Esophagus squamous epithelium (tissue), 4 donors: Measurements from ENCODE around the gene B4GALNT4.
"Not testable (repeated sequence)": the region's sequence is repeated elsewhere in the genome, so short reads cannot be mapped to it uniquely, and the experiment has no call there.

Experiments
- POLR2A ChIP-seq, 4 donors: fragments of 450-650 bp; IDR thresholded peaks; one replicate each; pipeline ENCODE4 v1.6.1; 2017; ENCODE audit warnings: antibody characterized with exemption in 4 of 4, mild to moderate bottlenecking in 4 of 4, moderate library complexity in 3 of 4
- TF ChIP-seq, protein P1 (sequence below), 6 experiments: fragments of 450-650 bp in 4 of 6; fragments of 200-600 bp in 2 of 6; sonication (generic) in 2 of 6; IDR thresholded peaks; one replicate each; pipeline ENCODE4 v1.5.1; 2016 to 2019; ENCODE audit warnings: antibody characterized with exemption in 6 of 6, mild to moderate bottlenecking in 4 of 6, moderate library complexity in 4 of 6

DNA sequence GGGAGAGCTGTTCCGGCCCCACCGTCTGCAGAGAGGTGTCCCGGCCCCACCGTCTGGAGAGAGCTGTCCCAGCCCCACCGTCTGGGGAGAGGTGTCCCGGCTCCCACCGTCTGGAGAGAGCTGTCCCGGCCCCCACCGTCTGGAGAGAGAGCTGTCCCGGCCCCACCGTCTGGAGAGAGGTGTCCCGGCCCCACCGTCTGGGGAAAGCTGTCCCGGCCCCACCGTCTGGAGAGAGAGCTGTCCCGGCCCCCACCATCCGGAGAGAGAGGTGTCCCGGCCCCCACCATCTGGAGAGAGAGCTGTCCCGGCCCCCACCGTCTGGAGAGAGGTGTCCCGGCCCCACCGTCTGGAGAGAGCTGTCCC, 5.9 kb upstream of the B4GALNT4 start:
- TF ChIP-seq POLR2A (IDR thresholded peaks at IDR 0.05), result not testable (repeated sequence)
- TF ChIP-seq, protein P1, sequence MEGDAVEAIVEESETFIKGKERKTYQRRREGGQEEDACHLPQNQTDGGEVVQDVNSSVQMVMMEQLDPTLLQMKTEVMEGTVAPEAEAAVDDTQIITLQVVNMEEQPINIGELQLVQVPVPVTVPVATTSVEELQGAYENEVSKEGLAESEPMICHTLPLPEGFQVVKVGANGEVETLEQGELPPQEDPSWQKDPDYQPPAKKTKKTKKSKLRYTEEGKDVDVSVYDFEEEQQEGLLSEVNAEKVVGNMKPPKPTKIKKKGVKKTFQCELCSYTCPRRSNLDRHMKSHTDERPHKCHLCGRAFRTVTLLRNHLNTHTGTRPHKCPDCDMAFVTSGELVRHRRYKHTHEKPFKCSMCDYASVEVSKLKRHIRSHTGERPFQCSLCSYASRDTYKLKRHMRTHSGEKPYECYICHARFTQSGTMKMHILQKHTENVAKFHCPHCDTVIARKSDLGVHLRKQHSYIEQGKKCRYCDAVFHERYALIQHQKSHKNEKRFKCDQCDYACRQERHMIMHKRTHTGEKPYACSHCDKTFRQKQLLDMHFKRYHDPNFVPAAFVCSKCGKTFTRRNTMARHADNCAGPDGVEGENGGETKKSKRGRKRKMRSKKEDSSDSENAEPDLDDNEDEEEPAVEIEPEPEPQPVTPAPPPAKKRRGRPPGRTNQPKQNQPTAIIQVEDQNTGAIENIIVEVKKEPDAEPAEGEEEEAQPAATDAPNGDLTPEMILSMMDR (IDR thresholded peaks at IDR 0.05), result not testable (repeated sequence)
